Measurements from ENCODE around the gene ELOVL4. TPM values are rescaled to one million over a fixed set of nuclear protein-coding genes. Genes with fewer than 3 reads are reported as not detected.
A peak's percentile ranks its signal among the peaks of the same experiment; 100 is the strongest.

ELOVL4 gene
- polyA plus RNA-seq, 3 donors, result 3.3 to 3.7 (median 3.7) TPM

DNA sequence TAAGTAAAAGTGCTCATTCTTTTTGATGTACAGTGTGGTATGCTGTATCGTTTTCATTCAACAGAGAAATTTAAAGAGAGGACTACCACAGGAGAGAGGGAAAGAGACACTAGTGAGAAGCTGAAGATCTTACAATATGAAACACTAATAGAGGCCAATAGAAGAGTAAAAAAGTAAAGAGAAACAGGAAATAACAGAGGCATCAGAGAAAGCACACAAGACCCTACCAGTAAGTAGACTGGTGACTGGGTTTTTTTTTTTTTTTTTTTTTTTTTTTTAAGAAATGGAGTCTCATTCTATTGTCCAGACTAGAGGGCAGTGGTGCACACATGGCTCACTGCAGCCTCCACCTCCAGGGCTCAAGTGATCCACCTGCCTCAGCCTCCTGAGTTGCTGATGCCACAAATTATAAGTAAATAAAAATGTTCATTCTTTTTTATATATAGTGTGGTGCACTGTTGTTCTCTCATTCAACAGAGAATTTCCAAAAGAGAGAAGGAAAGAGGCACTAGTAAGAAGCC, 18.8 kb downstream of the ELOVL4 start:
- DNase-seq (ENCODE audit: extremely low read depth in 1 of 11, low read depth in 9 of 11, low spot score in 4 of 11), result no peak

- DNase-seq (ENCODE audit: extremely low read depth in 1 of 11, low read depth in 9 of 11, low spot score in 4 of 11), result no peak
Measured at GRCh38 chr6:79927758-79928157, 19.6 kb downstream of the ELOVL4 start.

GRCh38 chr6:79923270-79923669, 24.1 kb downstream of the ELOVL4 start:
- DNase-seq (ENCODE audit: extremely low read depth in 1 of 11, low read depth in 9 of 11, low spot score in 4 of 11), result no peak

GRCh38 chr6:79922018-79922417, 25.3 kb downstream of the ELOVL4 start:
- no peak for DNase-seq (ENCODE audit: extremely low read depth in 1 of 11, low read depth in 9 of 11, low spot score in 4 of 11)

DNA sequence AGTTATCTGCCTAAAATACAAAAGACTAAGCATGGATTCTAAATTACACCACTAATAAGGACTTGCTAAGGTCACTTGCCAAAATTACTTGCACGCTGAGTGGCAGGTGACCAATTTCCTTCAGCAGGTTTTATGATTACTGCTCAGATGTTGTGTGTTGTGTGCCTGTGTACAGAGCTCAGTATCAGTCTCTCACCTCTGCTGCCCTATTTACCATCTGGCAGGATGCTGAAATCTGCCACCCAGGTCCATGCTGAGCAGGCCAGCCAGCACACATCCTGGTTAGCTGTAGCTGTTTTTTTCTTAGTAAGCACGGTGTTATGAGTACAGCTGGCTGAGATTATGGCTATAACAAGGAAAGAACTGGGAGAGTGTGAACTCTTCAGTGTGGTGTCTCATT, 34.0 kb downstream of the ELOVL4 start:
- DNase-seq (ENCODE audit: extremely low read depth in 1 of 11, low read depth in 9 of 11, low spot score in 4 of 11), result no peak

DNA sequence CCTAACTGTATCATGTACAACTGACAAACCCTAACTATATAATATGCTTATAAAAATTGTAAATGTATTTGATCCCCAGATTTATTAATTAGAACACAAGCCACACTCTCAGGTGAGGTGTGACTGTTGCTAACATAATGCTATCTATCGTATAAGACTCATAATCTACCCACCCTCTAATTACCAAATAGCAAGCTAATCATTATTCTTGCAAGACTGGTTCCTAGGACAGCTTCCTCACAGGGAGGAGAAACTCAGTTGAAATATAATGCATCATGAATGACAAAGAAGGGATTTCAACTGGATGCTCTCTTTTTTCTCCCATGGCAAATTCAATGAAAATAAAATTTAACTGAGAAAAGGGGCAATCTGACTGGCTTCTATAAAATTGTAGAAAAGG, 35.4 kb downstream of the ELOVL4 start:
- no peak for DNase-seq (ENCODE audit: extremely low read depth in 1 of 11, low read depth in 9 of 11, low spot score in 4 of 11)

DNA sequence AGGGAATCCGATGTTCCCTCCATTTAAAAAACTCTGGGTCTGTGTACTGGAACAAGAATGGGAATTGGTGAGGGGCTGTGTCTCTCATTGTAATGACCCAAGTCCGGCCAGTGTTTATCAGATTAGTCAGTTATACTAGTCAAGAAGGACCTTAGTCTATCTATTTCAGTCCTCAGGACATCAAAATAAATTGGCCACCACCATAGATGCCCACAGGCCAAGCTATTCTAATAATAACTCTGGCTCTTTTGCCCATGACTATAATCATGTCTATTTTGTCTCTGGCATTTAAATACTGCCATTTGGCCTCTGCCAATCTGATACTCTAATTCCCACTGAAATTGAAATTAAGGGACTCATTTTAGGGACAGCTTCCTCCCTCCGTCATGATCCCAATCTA, 37.8 kb downstream of the ELOVL4 start:
- no peak for DNase-seq (ENCODE audit: extremely low read depth in 1 of 11, low read depth in 9 of 11, low spot score in 4 of 11)

DNA sequence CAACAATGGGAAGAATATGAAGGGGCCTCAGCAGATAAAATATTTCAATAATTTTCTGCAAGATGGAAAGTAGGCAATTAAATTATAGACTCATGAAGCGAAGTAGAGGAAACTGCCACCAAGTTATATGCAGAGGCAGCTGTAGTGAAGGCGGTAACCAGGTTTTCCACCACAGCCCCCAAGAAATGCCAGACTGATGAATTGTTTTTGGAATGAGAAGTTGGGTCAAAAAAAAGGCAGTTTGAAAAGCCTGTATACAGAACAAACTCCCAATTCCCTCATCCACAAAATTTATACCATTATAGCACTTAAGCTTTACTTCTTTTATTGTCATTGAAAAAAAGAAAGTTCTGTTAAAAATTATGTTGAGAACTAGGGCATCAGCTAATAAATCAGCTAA, 45.3 kb downstream of the ELOVL4 start:
- no peak for DNase-seq (ENCODE audit: extremely low read depth in 1 of 11, low read depth in 9 of 11, low spot score in 4 of 11)

GRCh38 chr6:79898076-79898475, 49.3 kb downstream of the ELOVL4 start:
- DNase-seq (ENCODE audit: extremely low read depth in 1 of 11, low read depth in 9 of 11, low spot score in 4 of 11), result no peak

DNA sequence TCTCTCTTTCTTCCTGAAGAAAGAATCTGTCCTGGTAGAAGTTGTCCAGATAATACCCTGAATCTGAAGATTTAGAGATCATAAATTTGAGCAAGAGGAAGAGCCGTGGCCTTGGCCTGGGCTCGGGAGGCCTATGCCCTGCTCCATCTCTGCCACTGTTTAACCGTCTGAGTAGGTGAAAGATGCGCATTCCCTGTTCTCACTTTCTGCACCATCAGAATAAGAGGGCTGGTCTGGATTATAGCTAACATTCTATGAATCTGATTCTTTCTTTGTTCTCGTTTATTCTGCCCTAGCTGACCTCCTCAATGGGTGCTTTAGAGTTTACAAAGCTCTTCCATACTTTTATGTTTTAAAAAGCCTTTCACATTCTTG, 51.3 kb downstream of the ELOVL4 start:
- no peak for DNase-seq (ENCODE audit: extremely low read depth in 1 of 11, low read depth in 9 of 11, low spot score in 4 of 11)

DNA sequence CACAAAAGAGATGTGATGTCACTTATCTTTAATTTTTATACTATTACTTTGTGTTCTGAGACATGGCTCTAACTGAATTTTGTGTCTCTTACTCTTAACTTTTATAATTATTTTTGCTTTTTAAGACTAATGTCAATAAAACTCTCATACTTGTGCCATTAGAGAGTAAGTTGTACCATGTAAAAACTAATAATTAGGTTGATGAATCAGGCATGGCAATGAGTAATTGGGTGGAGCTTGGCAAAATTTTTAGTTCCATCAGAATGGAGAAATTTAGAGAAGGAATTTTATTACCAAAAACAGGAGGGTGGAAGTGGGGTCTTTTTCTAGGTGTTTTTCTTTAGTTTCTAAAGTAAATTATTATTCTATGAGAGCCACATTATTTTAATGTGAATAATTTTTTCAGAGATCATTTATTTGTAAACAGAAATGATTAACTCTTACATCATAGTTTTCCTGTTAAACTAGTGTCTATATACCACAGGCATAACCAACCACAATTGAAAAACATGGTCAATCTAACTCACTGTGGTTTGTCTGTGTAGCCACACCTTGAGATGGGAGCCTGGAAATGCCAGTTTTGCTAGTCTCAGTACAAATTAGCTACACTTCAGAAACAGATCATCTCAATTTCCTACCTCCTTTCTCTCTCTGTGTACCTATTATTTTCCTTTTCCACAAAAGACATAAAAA, 51.8 kb downstream of the ELOVL4 start:
- no peak for DNase-seq (ENCODE audit: extremely low read depth in 1 of 11, low read depth in 9 of 11, low spot score in 4 of 11)

GRCh38 chr6:79894939-79895338, 52.4 kb downstream of the ELOVL4 start:
- no peak for DNase-seq (ENCODE audit: extremely low read depth in 1 of 11, low read depth in 9 of 11, low spot score in 4 of 11)

DNA sequence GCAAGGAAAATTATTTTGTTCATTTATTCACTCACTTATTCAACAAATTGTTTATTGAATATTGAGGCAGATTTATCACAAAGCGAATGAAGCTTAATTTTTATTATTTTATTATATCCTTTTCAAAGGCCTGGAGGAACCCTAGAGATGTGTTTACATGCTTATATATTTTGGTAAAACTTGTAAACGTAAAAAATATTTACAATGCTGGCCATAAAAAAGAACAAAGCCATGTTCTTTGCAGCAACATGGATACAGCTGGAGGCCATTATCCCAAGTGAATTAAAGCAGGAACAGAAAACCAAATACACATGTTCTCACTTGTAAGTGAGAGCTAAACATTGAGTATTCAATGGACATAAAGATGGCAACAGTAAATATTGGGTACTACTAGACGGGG, 58.8 kb downstream of the ELOVL4 start:
- DNase-seq (ENCODE audit: extremely low read depth in 1 of 11, low read depth in 9 of 11, low spot score in 4 of 11), result no peak

DNA sequence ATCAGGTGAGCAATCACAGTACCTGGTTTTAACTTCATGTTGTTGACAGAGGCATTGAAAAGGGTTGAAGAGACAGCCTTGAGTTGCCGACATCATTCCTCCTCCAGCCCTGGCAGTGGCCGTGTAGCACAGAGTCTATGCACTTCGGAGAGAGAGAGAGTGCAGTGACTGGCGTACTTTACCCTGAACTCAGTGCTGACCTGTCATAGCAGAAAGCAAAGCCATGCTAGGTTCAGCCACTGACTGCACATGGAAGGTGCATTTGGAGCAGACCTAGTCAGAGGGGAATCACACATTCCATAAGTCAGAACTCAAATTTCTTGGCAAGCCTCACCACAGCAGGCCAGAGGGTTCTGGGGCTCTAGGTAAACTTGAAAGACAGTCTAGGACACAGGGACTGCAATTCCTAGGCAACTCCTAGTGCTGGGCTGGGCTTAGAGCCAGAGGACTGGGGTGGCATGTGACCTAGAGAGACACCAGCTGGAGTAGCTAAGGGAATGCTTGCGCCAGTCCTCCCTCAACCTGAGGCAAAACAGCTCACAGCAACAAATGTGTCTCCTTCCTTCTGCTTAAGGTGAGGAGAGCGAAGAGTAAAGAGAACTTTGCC, 69.1 kb downstream of the ELOVL4 start:
- DNase-seq (ENCODE audit: extremely low read depth in 1 of 11, low read depth in 9 of 11, low spot score in 4 of 11), result no peak

DNA sequence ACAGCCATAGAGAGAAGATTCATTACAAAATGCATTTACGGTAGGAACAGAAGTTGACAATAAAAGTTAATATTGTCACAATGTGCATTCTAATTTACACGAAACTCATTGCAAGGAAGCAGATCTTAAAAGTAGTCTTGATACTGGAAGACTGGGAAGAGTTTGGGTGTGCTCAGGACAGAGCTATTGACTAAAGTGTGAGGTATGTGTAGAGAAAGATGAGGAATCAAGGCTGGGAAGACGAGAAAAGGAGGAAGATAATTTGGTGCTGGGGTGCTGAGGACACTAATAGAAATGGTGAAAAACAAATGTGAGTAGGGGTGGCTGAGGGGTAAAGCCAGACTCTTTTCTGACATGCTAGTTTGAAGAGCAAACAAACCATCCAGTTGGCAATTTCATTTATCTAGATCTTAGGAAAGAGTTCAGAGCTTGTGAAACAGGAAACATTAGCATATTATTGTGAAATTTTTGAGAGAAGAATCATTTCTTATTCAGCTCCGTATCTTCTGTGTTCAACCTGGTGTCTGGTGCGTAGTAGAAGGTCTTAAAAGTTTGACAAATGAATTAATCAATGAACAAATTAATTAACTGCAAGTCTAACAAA, 72.7 kb downstream of the ELOVL4 start:
- no peak for DNase-seq (ENCODE audit: extremely low read depth in 1 of 11, low read depth in 9 of 11, low spot score in 4 of 11)

GRCh38 chr6:79872986-79873385, 74.4 kb downstream of the ELOVL4 start:
- no peak for DNase-seq (ENCODE audit: extremely low read depth in 1 of 11, low read depth in 9 of 11, low spot score in 4 of 11)

DNA sequence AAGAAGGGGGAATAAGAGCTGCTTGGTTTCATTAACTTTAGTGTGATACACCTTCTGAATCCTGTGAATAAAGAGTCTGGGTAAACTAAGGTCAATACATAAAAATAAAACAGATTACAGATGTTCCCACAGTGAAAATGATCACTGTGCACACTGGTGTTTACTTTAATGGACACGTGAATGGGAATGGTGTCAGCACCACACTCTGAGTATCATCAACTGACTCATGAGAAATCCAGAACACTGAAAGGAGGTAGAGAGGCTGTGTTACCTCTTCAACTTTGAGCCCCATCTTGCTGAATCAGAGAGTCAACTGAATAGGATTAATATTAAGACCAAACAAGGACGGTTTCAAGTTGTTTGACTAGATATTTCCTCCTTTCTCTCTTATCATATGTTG, 75.0 kb downstream of the ELOVL4 start:
- no peak for DNase-seq (ENCODE audit: extremely low read depth in 1 of 11, low read depth in 9 of 11, low spot score in 4 of 11)

- peak; percentile 27 to 61 (median 53) for DNase-seq (ENCODE audit: extremely low read depth in 1 of 11, low read depth in 9 of 11, low spot score in 4 of 11)
Measured at GRCh38 chr6:79869600-79870084, 77.7 kb downstream of the ELOVL4 start.

- no peak for DNase-seq (ENCODE audit: extremely low read depth in 1 of 11, low read depth in 9 of 11, low spot score in 4 of 11)
Measured at GRCh38 chr6:79869184-79869583, 78.2 kb downstream of the ELOVL4 start.

GRCh38 chr6:79868098-79868722, 79.1 kb downstream of the ELOVL4 start:
- DNase-seq (ENCODE audit: extremely low read depth in 1 of 11, low read depth in 9 of 11, low spot score in 4 of 11), result peak; percentile 50 to 85 (median 71)

All from renal cortex interstitium (tissue), 11 donors.